Right lobe of liver (tissue), 6 donors: Measurements from ENCODE around the gene INPP4A. TPM values are rescaled to one million over a fixed set of nuclear protein-coding genes. Genes with fewer than 3 reads are reported as not detected.
"Not testable (repeated sequence)": the region's sequence is repeated elsewhere in the genome, so short reads cannot be mapped to it uniquely, and the experiment has no call there.

Experiments
- ATAC-seq, 4 donors: fragments of 200-7000 bp; cut with Tn5 transposase; one replicate each; pipeline ENCODE4 v1.9.1; 2020; ENCODE audit warnings: mild to moderate bottlenecking in 4 of 4, moderate library complexity in 4 of 4
- DNase-seq, 3 donors: peaks; one replicate each; pipeline ENCODE4 v3.0.0-alpha.2; 2020
- H3K27ac ChIP-seq, 3 donors: fragments of 200-600 bp; one replicate each; pipeline ENCODE4 v1.8.0; 2022
- H3K27me3 ChIP-seq, 2 donors: fragments of 200-600 bp; one replicate each; pipeline ENCODE4 v1.8.0; 2022
- H3K36me3 ChIP-seq, 4 donors: fragments of 200-600 bp; sonication (generic) in 1 of 4; one replicate each; pipeline versions ENCODE4 v1.5.1 to v1.8.0; 2017 to 2022; ENCODE audit warnings: control low read depth in 1 of 4
- H3K4me1 ChIP-seq, 4 donors: fragments of 200-600 bp; sonication (generic) in 1 of 4; one replicate each; pipeline versions ENCODE4 v1.5.1 to v1.8.0; 2017 to 2022; ENCODE audit warnings: control low read depth in 1 of 4
- H3K4me3 ChIP-seq, 3 donors: fragments of 200-600 bp; one replicate each; pipeline ENCODE4 v1.8.0; 2022
- H3K9me3 ChIP-seq, 4 donors: fragments of 200-600 bp; sonication (generic) in 1 of 4; one replicate each; pipeline versions ENCODE4 v1.5.1 to v1.8.0; 2017 to 2022; ENCODE audit warnings: control low read depth in 1 of 4
- CTCF ChIP-seq, 4 donors: fragments of 200-600 bp in 3 of 4; fragments of 450-650 bp in 1 of 4; IDR thresholded peaks; one replicate each; pipeline versions ENCODE4 v1.5.1 to v1.8.0; 2016 to 2022; ENCODE audit warnings: antibody characterized with exemption in 4 of 4, mild to moderate bottlenecking in 2 of 4
- POLR2A ChIP-seq: fragments of 450-650 bp; IDR thresholded peaks from one replicate; pipeline ENCODE4 v1.6.1; 2017; ENCODE audit warnings: antibody characterized with exemption, mild to moderate bottlenecking
- WGBS: methylation state at CpG from one replicate; pipeline ENCODE4 v1.1.6; 2018; ENCODE audit warnings: low coverage, low lambda C conversion rate; ENCODE audit not compliant: insufficient coverage; ENCODE audit errors: missing lambda C conversion rate; 5-methylcytosine and 5-hydroxymethylcytosine counted together
- intact Hi-C, 2 donors: fragments of 100-400 bp; cut with DNase I; formaldehyde crosslinking; loops; one replicate each; pipeline versions ENCODE4 v1.11.2 to v1.14.1; 2022
- total RNA-seq, 6 experiments: library from RNA; depleted of rRNA in 2 of 6; stranded (reverse); fragments of >200 nt in 2 of 6; fragmentation: NEBNext Ultra II Directional in 3 of 6; extraction: Animal tissue kit (Norgen Biotek cat#: 25700) in 3 of 6; gene quantifications; one replicate each; pipeline versions ENCODE4 v1.1.0 to v1.2.4, GENCODE V29; 2016 to 2023
- donor health status: DM: no; HTN: yes; CAD: no.
- donor health status: DM: no; HTN: no; CAD: no.
- donor health status: DM: no; HTN: no; CAD: no.
- donor health status: DM: no; HTN: yes; CAD: no.
- donor health status: DM: no; HTN: yes; CAD: no.

INPP4A gene
- total RNA-seq, 6 experiments from 2014 or later, result 6.5 to 10.4 (median 8.0) TPM

DNA sequence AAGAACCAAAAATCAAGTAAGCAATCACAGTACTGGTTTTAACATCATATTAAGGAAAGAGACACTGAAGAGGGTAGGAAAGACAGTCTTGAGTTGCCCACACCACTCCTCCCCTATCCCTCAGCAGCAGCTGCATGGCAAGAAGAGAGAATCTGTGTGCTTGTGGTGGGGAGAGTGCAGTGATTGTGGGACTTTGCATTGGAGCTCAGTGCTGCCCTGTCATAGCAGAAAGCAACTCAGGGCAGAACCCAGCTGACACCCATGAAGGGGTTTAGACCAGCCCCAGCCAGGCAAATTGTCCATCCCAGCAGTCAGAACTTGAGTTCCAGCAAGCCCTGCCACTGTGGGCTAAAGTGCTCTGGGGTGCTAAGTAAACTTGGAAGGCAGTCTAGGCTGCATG lies 40.8 kb upstream of the INPP4A start:
- intact Hi-C loops, result no loop called here
- Histone ChIP-seq H3K9me3 (no peaks in the 10 kb centered on the region), H3K4me1 (no peaks in the 10 kb centered on the region)

DNA sequence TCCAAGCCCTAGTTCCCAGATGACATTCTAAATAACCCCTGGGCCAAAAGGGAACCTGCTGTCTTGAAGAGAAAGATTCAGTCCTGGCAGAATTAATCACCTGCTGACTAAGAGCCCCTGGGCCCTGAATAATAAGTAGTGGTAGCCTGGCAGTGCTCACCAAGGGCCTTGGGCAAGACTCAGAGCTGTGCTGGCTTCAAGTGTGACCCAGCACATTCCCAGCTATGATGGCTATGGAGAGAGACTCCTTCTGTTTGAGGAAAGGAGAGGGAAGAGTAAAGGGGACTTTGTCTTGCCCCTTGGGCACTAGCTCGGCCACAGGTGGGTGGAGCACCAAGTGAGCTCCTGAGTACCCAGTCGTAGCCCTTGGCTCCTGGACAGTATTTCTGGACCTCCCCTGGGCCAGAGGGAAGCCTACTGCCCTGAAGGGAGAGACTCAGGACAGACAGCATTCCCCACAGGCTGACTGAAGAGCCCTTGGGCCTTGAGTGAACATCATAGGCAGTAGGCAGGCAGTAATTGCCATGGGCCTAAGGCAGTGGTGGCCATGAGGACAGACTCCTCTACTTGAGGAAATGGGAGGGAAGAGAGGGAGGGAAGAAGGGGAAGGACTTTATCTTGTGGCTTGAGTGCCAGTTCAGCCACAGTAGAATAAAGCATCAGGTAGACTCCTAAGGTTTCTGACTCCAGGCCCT lies 40.0 kb upstream of the INPP4A start:
- intact Hi-C loops, result no loop called here
- H3K9me3 ChIP-seq, result no peaks in the 10 kb centered on the region
- WGBS, result no CpG with 5 or more reads among the region's 2 CpGs
- DNase-seq (no peak), ATAC-seq (no peak)
- H3K27ac ChIP-seq, result no peak overlapping the region
- no peaks in the 10 kb centered on the region for H3K27me3 ChIP-seq
- no peak overlapping the region for H3K4me3 ChIP-seq
- no peaks in the 10 kb centered on the region for H3K4me1 ChIP-seq
- no peaks in the 10 kb centered on the region for H3K36me3 ChIP-seq
- TF ChIP-seq CTCF (IDR thresholded peaks at IDR 0.05), result no peak
- TF ChIP-seq POLR2A, result no peak

More for the DNA sequence above, 40.8 kb upstream of the INPP4A start:
- no peaks in the 10 kb centered on the region for H3K36me3 ChIP-seq
- ATAC-seq (no peak), DNase-seq (no peak)
- H3K27ac ChIP-seq, result no peak overlapping the region
- TF ChIP-seq CTCF (IDR thresholded peaks at IDR 0.05) (no peak), POLR2A (no peak)
- peaks cover 0 to 7% of the 10 kb centered on the region in 2 donors for H3K27me3 ChIP-seq
- H3K4me3 ChIP-seq, result no peak overlapping the region

- H3K4me1 ChIP-seq, result no peaks in the 10 kb centered on the region
- H3K4me3 ChIP-seq, result no peak overlapping the region
- DNase-seq (no peak), ATAC-seq (no peak)
- WGBS, result 92% methylated on average over 2 of the region's 2 CpGs
- intact Hi-C loops, result no loop called here
- H3K27me3 ChIP-seq, result no peaks in the 10 kb centered on the region
- no peaks in the 10 kb centered on the region for H3K9me3 ChIP-seq
- H3K36me3 ChIP-seq, result no peaks in the 10 kb centered on the region
- no peak overlapping the region for H3K27ac ChIP-seq
- TF ChIP-seq POLR2A, result no peak
- no peak for TF ChIP-seq CTCF (IDR thresholded peaks at IDR 0.05)
Observed at GRCh38 chr2:98405301-98405700, 39.4 kb upstream of the INPP4A start.

- TF ChIP-seq POLR2A, result no peak
- H3K9me3 ChIP-seq, result no peaks in the 10 kb centered on the region
- no peaks in the 10 kb centered on the region for H3K27me3 ChIP-seq
- no peak for ATAC-seq
- H3K4me1 ChIP-seq, result no peaks in the 10 kb centered on the region
- 62% methylated on average over 5 of the region's 5 CpGs for WGBS
- no peak for DNase-seq
- intact Hi-C loops, result no loop called here
- no peaks in the 10 kb centered on the region for H3K36me3 ChIP-seq
- H3K4me3 ChIP-seq, result no peak overlapping the region
- no peak overlapping the region for H3K27ac ChIP-seq
Observed at GRCh38 chr2:98408155-98408554, 36.5 kb upstream of the INPP4A start.

GRCh38 chr2:98412751-98413458 lies 31.8 kb upstream of the INPP4A start:
- DNase-seq (no peak), ATAC-seq (peak; percentile 85 to 97 (median 90))
- Histone ChIP-seq H3K27me3 (no peaks in the 10 kb centered on the region), H3K27ac (no peak overlapping the region), H3K4me1 (no peaks in the 10 kb centered on the region), H3K4me3 (no peak overlapping the region), H3K9me3 (no peaks in the 10 kb centered on the region), H3K36me3 (no peaks in the 10 kb centered on the region)
- intact Hi-C loops, result no loop called here
- WGBS, result 10% methylated on average over 5 of the region's 5 CpGs
- TF ChIP-seq CTCF (IDR thresholded peaks at IDR 0.05) (peak; percentile 61 to 78 (median 73)), POLR2A (no peak)

GRCh38 chr2:98414246-98414645 lies 30.4 kb upstream of the INPP4A start:
- ATAC-seq, intact Hi-C loops, H3K9me3 ChIP-seq, DNase-seq, H3K4me3 ChIP-seq, H3K36me3 ChIP-seq, H3K27me3 ChIP-seq, H3K4me1 ChIP-seq, H3K27ac ChIP-seq: not testable (repeated sequence)
- 94% methylated on average over 7 of the region's 7 CpGs for WGBS

- H3K27me3 ChIP-seq, ATAC-seq, H3K4me1 ChIP-seq, intact Hi-C loops, H3K27ac ChIP-seq, DNase-seq, H3K4me3 ChIP-seq, H3K36me3 ChIP-seq, H3K9me3 ChIP-seq: not testable (repeated sequence)
- 69% methylated on average over 5 of the region's 9 CpGs for WGBS
Observed at GRCh38 chr2:98415719-98416248, 28.9 kb upstream of the INPP4A start.
